ENCODE results near the gene BBS12. TPM values are rescaled to one million over a fixed set of nuclear protein-coding genes. Genes with fewer than 3 reads are reported as not detected.

Gene BBS12
- total and polyA plus RNA-seq, 9 of the 15 experiments (the other 6 are each of a cell fraction or from before 2014, with no cell fraction given): 2.7 to 6.5 (median 3.3) TPM

- TF ChIP-seq, protein P1, sequence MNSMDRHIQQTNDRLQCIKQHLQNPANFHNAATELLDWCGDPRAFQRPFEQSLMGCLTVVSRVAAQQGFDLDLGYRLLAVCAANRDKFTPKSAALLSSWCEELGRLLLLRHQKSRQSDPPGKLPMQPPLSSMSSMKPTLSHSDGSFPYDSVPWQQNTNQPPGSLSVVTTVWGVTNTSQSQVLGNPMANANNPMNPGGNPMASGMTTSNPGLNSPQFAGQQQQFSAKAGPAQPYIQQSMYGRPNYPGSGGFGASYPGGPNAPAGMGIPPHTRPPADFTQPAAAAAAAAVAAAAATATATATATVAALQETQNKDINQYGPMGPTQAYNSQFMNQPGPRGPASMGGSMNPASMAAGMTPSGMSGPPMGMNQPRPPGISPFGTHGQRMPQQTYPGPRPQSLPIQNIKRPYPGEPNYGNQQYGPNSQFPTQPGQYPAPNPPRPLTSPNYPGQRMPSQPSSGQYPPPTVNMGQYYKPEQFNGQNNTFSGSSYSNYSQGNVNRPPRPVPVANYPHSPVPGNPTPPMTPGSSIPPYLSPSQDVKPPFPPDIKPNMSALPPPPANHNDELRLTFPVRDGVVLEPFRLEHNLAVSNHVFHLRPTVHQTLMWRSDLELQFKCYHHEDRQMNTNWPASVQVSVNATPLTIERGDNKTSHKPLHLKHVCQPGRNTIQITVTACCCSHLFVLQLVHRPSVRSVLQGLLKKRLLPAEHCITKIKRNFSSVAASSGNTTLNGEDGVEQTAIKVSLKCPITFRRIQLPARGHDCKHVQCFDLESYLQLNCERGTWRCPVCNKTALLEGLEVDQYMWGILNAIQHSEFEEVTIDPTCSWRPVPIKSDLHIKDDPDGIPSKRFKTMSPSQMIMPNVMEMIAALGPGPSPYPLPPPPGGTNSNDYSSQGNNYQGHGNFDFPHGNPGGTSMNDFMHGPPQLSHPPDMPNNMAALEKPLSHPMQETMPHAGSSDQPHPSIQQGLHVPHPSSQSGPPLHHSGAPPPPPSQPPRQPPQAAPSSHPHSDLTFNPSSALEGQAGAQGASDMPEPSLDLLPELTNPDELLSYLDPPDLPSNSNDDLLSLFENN (IDR thresholded peaks at IDR 0.05; ENCODE audit: low read depth in 2 of 2, low read length in 2 of 2): no peak
- TF ChIP-seq PHB2 (IDR thresholded peaks at IDR 0.05; ENCODE audit: low read depth): no peak
- TF ChIP-seq, protein P2, sequence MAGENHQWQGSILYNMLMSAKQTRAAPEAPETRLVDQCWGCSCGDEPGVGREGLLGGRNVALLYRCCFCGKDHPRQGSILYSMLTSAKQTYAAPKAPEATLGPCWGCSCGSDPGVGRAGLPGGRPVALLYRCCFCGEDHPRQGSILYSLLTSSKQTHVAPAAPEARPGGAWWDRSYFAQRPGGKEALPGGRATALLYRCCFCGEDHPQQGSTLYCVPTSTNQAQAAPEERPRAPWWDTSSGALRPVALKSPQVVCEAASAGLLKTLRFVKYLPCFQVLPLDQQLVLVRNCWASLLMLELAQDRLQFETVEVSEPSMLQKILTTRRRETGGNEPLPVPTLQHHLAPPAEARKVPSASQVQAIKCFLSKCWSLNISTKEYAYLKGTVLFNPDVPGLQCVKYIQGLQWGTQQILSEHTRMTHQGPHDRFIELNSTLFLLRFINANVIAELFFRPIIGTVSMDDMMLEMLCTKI (IDR thresholded peaks at IDR 0.05; ENCODE audit: partially characterized antibody): no peak
- TF ChIP-seq KLF1 (tag; IDR thresholded peaks at IDR 0.05): no peak
- TF ChIP-seq U2AF1 (optimal IDR thresholded peaks at IDR 0.05; ENCODE audit: low read depth, low read length): no peak
- no peak for TF ChIP-seq FIP1L1 (IDR thresholded peaks at IDR 0.05; ENCODE audit: low read depth, low read length, poor library complexity, severe bottlenecking)
- TF ChIP-seq RAD21 (CRISPR knock-in tag; conservative IDR thresholded peaks at IDR 0.05 in 1 of 2, IDR thresholded peaks at IDR 0.05 in 1 of 2): no peak
- TF ChIP-seq HMG20B (CRISPR knock-in tag; IDR thresholded peaks at IDR 0.05): no peak
- peak; percentile 99 for TF ChIP-seq ESRRA (IDR thresholded peaks at IDR 0.05; ENCODE audit: borderline replicate concordance, low read depth)
- no peak for TF ChIP-seq HOXB6 (CRISPR knock-in tag; IDR thresholded peaks at IDR 0.05; ENCODE audit: borderline replicate concordance)
- TF ChIP-seq ETV5 (CRISPR knock-in tag; IDR thresholded peaks at IDR 0.05; ENCODE audit: low read depth): 0 out of 2 replicates have a peak, but pooled peaks have one; percentile 24
- peak; percentile 51; the same call in 1 of the 2 replicates for TF ChIP-seq ZBTB2 (IDR thresholded peaks at IDR 0.05)
- TF ChIP-seq CBFA2T3 (IDR thresholded peaks at IDR 0.05): peak; percentile 82
- TF ChIP-seq NFE2 (IDR thresholded peaks at IDR 0.05; ENCODE audit: low read depth): peak; percentile 52
- no peak for TF ChIP-seq SMAD1 (IDR thresholded peaks at IDR 0.05; ENCODE audit: low read depth, low read length, partially characterized antibody)
- peak; percentile 84 for TF ChIP-seq ZEB2 (IDR thresholded peaks at IDR 0.05)
- no peak for TF ChIP-seq GATAD2A (IDR thresholded peaks at IDR 0.05)
- no peak for TF ChIP-seq SP2 (IDR thresholded peaks at IDR 0.05; ENCODE audit: extremely low read depth, low read depth, low read length, poor library complexity, severe bottlenecking)
- no peak for TF ChIP-seq MYNN (IDR thresholded peaks at IDR 0.05)
- TF ChIP-seq MYNN (CRISPR knock-in tag; IDR thresholded peaks at IDR 0.05): no peak
- no peak for TF ChIP-seq SETDB1 (IDR thresholded peaks at IDR 0.05; ENCODE audit: low read length)
- peak; percentile 20 to 58; a peak in 2 of 4 replicates for TF ChIP-seq KDM1A (IDR thresholded peaks at IDR 0.05)
- TF ChIP-seq ETV1 (tag; conservative IDR thresholded peaks at IDR 0.05; ENCODE audit: low read depth): 0 out of 2 replicates have a peak, but pooled peaks have one; percentile 19
- TF ChIP-seq SMARCA4 (IDR thresholded peaks at IDR 0.05): peak; percentile 62
- TF ChIP-seq CEBPB (tag; IDR thresholded peaks at IDR 0.05): no peak
- TF ChIP-seq NCOR1 (IDR thresholded peaks at IDR 0.05): 0 out of 2 replicates have a peak, but pooled peaks have one; percentile 54
- TF ChIP-seq PYGO2 (tag; IDR thresholded peaks at IDR 0.05): no peak
Observed at GRCh38 chr4:122775039-122775438, 42.5 kb downstream of the BBS12 start (continued).

Data from K562 (cell line).